Bronchial epithelial cell (primary cell): ENCODE data around the gene MYPOP. TPM values are rescaled to one million over a fixed set of nuclear protein-coding genes. Genes with fewer than 3 reads are reported as not detected.

ENCODE experiments used
- DNase-seq: peaks from one replicate; pipeline ENCODE4 v3.0.0-alpha.2; 2010; ENCODE audit warnings: low read depth
- FAIRE-seq: peaks from 2 replicates; lab custom pipeline; 2011; peaks lifted over from hg19 to GRCh38; lab: Jason Lieb, UNC
- H3K27me3 ChIP-seq: 2 replicates; pipeline ENCODE4 v1.5.1; 2011; ENCODE audit warnings: low read length; ENCODE audit not compliant: control insufficient read depth, insufficient read depth
- H3K36me3 ChIP-seq: 2 replicates; pipeline ENCODE4 v1.5.1; 2011; ENCODE audit warnings: low read length; ENCODE audit not compliant: control insufficient read depth, insufficient read depth
- H3K4me3 ChIP-seq: 2 replicates; pipeline ENCODE4 v1.5.1; 2011; ENCODE audit warnings: mild to moderate bottlenecking, low read depth, low read length, control low read depth
- CTCF ChIP-seq: IDR thresholded peaks from 2 replicates; pipeline ENCODE4 v1.5.1; 2011; ENCODE audit warnings: mild to moderate bottlenecking, moderate library complexity, low read length, control low read depth, inconsistent platforms; ENCODE audit not compliant: insufficient read depth, severe bottlenecking
- total RNA-seq: library from RNA; depleted of rRNA; stranded (reverse); fragments of >200 nt; gene quantifications from 2 replicates; pipeline ENCODE4 v1.2.1, GENCODE V29; 2014

The MYPOP gene
- total RNA-seq, 1 donor from 2014 or later, result 0.53 TPM

- no peak overlapping the region for H3K4me3 ChIP-seq
- H3K27me3 ChIP-seq, result no peaks in the 10 kb centered on the region
- peaks cover 2% of the 10 kb centered on the region for H3K36me3 ChIP-seq
- no peak for TF ChIP-seq CTCF
- FAIRE-seq, result no peak
- no peak for DNase-seq
Observed at GRCh38 chr19:45883881-45884681, 18.3 kb downstream of the MYPOP start.

GRCh38 chr19:45883586-45883880 is 18.9 kb downstream of the MYPOP start:
- H3K36me3 ChIP-seq, result peaks cover 2% of the 10 kb centered on the region
- DNase-seq (no peak), FAIRE-seq (no peak)
- no peak overlapping the region for H3K4me3 ChIP-seq
- TF ChIP-seq CTCF, result no peak
- H3K27me3 ChIP-seq, result no peaks in the 10 kb centered on the region

- Histone ChIP-seq H3K4me3 (peak overlapping the region; percentile 47), H3K27me3 (no peaks in the 10 kb centered on the region), H3K36me3 (peaks cover 2% of the 10 kb centered on the region)
- TF ChIP-seq CTCF, result peak; percentile 99
- FAIRE-seq, result no peak
- DNase-seq, result peak; percentile 72
Observed at GRCh38 chr19:45882652-45883585, 19.5 kb downstream of the MYPOP start.

- TF ChIP-seq CTCF, result no peak
- Histone ChIP-seq H3K36me3 (peaks cover 2% of the 10 kb centered on the region), H3K4me3 (no peak overlapping the region), H3K27me3 (no peaks in the 10 kb centered on the region)
- FAIRE-seq (no peak), DNase-seq (no peak)
Observed at GRCh38 chr19:45881909-45882528, 20.4 kb downstream of the MYPOP start.

GRCh38 chr19:45881082-45881908 is 21.1 kb downstream of the MYPOP start:
- no peak overlapping the region for H3K4me3 ChIP-seq
- peak; percentile 70 for FAIRE-seq
- H3K27me3 ChIP-seq, result no peaks in the 10 kb centered on the region
- TF ChIP-seq CTCF, result no peak
- peaks cover 2% of the 10 kb centered on the region for H3K36me3 ChIP-seq
- DNase-seq, result no peak
